Epithelial cell of proximal tubule (primary cell): ENCODE data around the gene MEGF9. TPM values are rescaled to one million over a fixed set of nuclear protein-coding genes. Genes with fewer than 3 reads are reported as not detected.
"Not testable (repeated sequence)": the region's sequence is repeated elsewhere in the genome, so short reads cannot be mapped to it uniquely, and the experiment has no call there.

ENCODE experiments used
- DNase-seq: peaks from one replicate; pipeline ENCODE4 v3.0.0-alpha.2; 2011; ENCODE audit warnings: low read depth
- H3K4me3 ChIP-seq: 2 replicates; pipeline ENCODE4 v1.5.1; 2011; ENCODE audit warnings: low read depth, mild to moderate bottlenecking, low read length
- CTCF ChIP-seq: conservative IDR thresholded peaks from 2 replicates; pipeline ENCODE4 v1.5.1; 2012; ENCODE audit warnings: low read depth, mild to moderate bottlenecking, low read length
- total RNA-seq: library from RNA; depleted of rRNA; stranded (reverse); fragments of >200 nt; gene quantifications from 2 replicates; pipeline ENCODE4 v1.2.3, GENCODE V29; 2015

MEGF9 gene
- total RNA-seq, 1 donor from 2014 or later, result 11.1 TPM

GRCh38 chr9:120755810-120756434, 41.7 kb upstream of the MEGF9 start:
- TF ChIP-seq CTCF, result peak; percentile 85
- no peak for DNase-seq
- H3K4me3 ChIP-seq, result no peak overlapping the region

- no peak for DNase-seq
- no peak overlapping the region for H3K4me3 ChIP-seq
- TF ChIP-seq CTCF, result no peak
Measured at GRCh38 chr9:120755044-120755443, 40.8 kb upstream of the MEGF9 start.

- no peak for TF ChIP-seq CTCF
- H3K4me3 ChIP-seq, result no peak overlapping the region
- DNase-seq, result no peak
Measured at GRCh38 chr9:120750421-120750820, 36.2 kb upstream of the MEGF9 start.

GRCh38 chr9:120746366-120746765, 32.1 kb upstream of the MEGF9 start:
- not testable (repeated sequence) for DNase-seq, H3K4me3 ChIP-seq

- no peak for TF ChIP-seq CTCF
- DNase-seq, result no peak
- no peak overlapping the region for H3K4me3 ChIP-seq
Measured at GRCh38 chr9:120745278-120745677, 31.0 kb upstream of the MEGF9 start.

- no peak for DNase-seq
- peak; percentile 90 for TF ChIP-seq CTCF
- no peak overlapping the region for H3K4me3 ChIP-seq
Measured at GRCh38 chr9:120742951-120743416, 28.7 kb upstream of the MEGF9 start.

- no peak overlapping the region for H3K4me3 ChIP-seq
- no peak for TF ChIP-seq CTCF
- no peak for DNase-seq
Measured at GRCh38 chr9:120741701-120742100, 27.4 kb upstream of the MEGF9 start.
